HepG2 (cell line): ENCODE data around the gene LARP1. TPM values are rescaled to one million over a fixed set of nuclear protein-coding genes. Genes with fewer than 3 reads are reported as not detected.

ENCODE experiments used
- IKZF4 ChIP-seq: sonication (generic); formaldehyde crosslinking; IDR thresholded peaks from 2 replicates; pipeline ENCODE4 v1.5.1; 2020; ENCODE audit warnings: borderline replicate concordance, mild to moderate bottlenecking, low read depth, missing genetic modification reagents; ENCODE audit errors: not compliant biosample characterization
- RNF2 ChIP-seq: fragments of 450-650 bp; conservative IDR thresholded peaks from 2 replicates; pipeline ENCODE4 v1.6.1; 2016; ENCODE audit warnings: low read depth
- SIX4 ChIP-seq: sonication (generic); formaldehyde crosslinking; IDR thresholded peaks from 2 replicates; pipeline ENCODE4 v1.4.0; 2020; ENCODE audit warnings: missing genetic modification reagents
- TAF15 ChIP-seq: fragments of 200-400 bp; formaldehyde crosslinking; IDR thresholded peaks from one replicate; pipeline ENCODE4 v1.6.1; 2018; ENCODE audit warnings: mild to moderate bottlenecking, low read depth, low read length; ENCODE audit not compliant: poor library complexity, severe bottlenecking
- TSC22D2 ChIP-seq: sonication (generic); formaldehyde crosslinking; IDR thresholded peaks from 2 replicates; pipeline ENCODE4 v1.5.1; 2020; ENCODE audit warnings: missing genetic modification reagents, mild to moderate bottlenecking, borderline replicate concordance
- ZNF251 ChIP-seq: sonication (generic); formaldehyde crosslinking; IDR thresholded peaks from 2 replicates; pipeline ENCODE4 v1.9.0; 2021; ENCODE audit warnings: mild to moderate bottlenecking, missing genetic modification reagents
- ZNF589 ChIP-seq: sonication (generic); formaldehyde crosslinking; conservative IDR thresholded peaks from 2 replicates; pipeline ENCODE4 v1.8.0; 2022; ENCODE audit warnings: mild to moderate bottlenecking, moderate library complexity, missing genetic modification reagents
- polyA plus RNA-seq, 8 experiments: library from polyadenylated mRNA; depleted of rRNA in 3 of 8; stranded (reverse) in 7 of 8; unstranded in 1 of 8; fragments of >200 nt; fragmentation: Illumina TruSeq in 4 of 8; extraction: Trizol in 4 of 8; gene quantifications; 2 replicates each; pipeline versions ENCODE4 v1.2.1 to v1.2.3, GENCODE V29; 2011 to 2016; ENCODE audit warnings: low read depth in 4 of 8, missing spikeins in 1 of 8, mixed read lengths in 1 of 8; ENCODE audit not compliant: insufficient read depth in 1 of 8
- total RNA-seq, 5 experiments: library from RNA; depleted of rRNA; stranded (reverse); fragments of >200 nt; fragmentation: Illumina TruSeq; extraction: Trizol; gene quantifications; 2 replicates each; pipeline ENCODE4 v1.2.3, GENCODE V29; 2016; ENCODE audit warnings: low read depth in 1 of 5
- TF ChIP-seq, protein P1 (sequence below): sonication (generic); formaldehyde crosslinking; IDR thresholded peaks from 2 replicates; pipeline ENCODE4 v1.4.0; 2020; ENCODE audit warnings: missing genetic modification reagents
- TF ChIP-seq, protein P2 (sequence below): sonication (generic); formaldehyde crosslinking; IDR thresholded peaks from 2 replicates; pipeline ENCODE4 v1.4.0; 2020; ENCODE audit warnings: missing genetic modification reagents
- TF ChIP-seq, protein P3 (sequence below): fragments of 450-650 bp; IDR thresholded peaks from 2 replicates; pipeline ENCODE4 v1.6.1; 2017; ENCODE audit warnings: mild to moderate bottlenecking
- TF ChIP-seq, protein P4 (sequence below): sonication (generic); formaldehyde crosslinking; IDR thresholded peaks from 2 replicates; pipeline ENCODE4 v1.4.0; 2020; ENCODE audit warnings: missing genetic modification reagents
- TF ChIP-seq, protein P5 (sequence below): IDR thresholded peaks from 2 replicates; pipeline ENCODE4 v1.6.1; 2016; ENCODE audit warnings: missing compliant biosample characterization, missing genetic modification reagents, borderline replicate concordance
- TF ChIP-seq, protein P6 (sequence below): sonication (generic); formaldehyde crosslinking; IDR thresholded peaks from 2 replicates; pipeline ENCODE4 v1.4.0; 2020; ENCODE audit warnings: missing genetic modification reagents, borderline replicate concordance

Gene LARP1
- total and polyA plus RNA-seq, 2 of the 13 experiments (the other 11 are each of a cell fraction or from before 2014, with no cell fraction given), result 45.2 to 61.4 TPM

DNA sequence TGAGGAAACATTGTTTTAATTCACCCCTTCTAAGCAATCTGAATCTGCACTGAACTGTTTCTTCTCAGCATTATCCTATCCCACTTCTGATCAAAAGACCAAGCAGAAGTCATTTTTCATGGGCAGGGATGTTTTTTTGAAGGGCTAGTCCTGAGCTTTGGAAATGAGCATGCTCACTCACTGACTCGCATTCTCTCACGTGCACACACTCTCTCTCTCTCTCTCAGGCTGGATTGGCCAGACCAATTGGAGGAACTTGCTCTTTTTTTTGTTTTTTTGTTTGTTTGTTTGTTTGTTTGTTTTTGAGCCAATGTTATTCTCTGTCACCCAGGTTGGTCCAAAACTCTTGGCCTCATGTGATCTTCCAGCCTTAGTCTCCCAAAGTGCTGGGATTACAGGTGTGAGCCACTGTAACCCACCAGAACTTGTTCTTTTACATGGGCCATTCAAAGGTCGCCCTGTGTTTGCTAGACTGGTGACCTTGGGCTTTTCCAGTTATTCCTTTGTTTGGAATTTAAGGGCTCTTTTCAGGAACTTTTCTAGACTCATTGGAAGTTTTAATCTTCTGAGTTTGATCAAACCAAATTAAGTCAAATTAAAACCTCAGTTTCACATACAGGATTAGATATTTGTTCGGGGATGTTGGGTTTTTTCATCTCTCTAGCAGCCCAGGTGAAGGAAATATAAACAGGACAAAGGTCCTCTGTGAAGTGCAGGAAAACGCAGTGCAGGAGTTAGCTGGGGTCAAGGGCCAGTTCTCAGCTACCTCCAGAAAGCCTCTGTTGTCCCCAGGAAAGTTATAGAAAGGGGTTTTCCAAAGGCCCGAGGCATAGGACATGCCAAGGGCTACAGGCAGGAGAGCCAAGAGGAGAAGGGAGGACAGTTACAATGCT lies 82.1 kb downstream of the LARP1 start (continued):
- TF ChIP-seq, protein P1, sequence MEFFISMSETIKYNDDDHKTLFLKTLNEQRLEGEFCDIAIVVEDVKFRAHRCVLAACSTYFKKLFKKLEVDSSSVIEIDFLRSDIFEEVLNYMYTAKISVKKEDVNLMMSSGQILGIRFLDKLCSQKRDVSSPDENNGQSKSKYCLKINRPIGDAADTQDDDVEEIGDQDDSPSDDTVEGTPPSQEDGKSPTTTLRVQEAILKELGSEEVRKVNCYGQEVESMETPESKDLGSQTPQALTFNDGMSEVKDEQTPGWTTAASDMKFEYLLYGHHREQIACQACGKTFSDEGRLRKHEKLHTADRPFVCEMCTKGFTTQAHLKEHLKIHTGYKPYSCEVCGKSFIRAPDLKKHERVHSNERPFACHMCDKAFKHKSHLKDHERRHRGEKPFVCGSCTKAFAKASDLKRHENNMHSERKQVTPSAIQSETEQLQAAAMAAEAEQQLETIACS (CRISPR knock-in tag), result no peak
- TF ChIP-seq TAF15, result no peak
- TF ChIP-seq RNF2, result no peak
- TF ChIP-seq, protein P2, sequence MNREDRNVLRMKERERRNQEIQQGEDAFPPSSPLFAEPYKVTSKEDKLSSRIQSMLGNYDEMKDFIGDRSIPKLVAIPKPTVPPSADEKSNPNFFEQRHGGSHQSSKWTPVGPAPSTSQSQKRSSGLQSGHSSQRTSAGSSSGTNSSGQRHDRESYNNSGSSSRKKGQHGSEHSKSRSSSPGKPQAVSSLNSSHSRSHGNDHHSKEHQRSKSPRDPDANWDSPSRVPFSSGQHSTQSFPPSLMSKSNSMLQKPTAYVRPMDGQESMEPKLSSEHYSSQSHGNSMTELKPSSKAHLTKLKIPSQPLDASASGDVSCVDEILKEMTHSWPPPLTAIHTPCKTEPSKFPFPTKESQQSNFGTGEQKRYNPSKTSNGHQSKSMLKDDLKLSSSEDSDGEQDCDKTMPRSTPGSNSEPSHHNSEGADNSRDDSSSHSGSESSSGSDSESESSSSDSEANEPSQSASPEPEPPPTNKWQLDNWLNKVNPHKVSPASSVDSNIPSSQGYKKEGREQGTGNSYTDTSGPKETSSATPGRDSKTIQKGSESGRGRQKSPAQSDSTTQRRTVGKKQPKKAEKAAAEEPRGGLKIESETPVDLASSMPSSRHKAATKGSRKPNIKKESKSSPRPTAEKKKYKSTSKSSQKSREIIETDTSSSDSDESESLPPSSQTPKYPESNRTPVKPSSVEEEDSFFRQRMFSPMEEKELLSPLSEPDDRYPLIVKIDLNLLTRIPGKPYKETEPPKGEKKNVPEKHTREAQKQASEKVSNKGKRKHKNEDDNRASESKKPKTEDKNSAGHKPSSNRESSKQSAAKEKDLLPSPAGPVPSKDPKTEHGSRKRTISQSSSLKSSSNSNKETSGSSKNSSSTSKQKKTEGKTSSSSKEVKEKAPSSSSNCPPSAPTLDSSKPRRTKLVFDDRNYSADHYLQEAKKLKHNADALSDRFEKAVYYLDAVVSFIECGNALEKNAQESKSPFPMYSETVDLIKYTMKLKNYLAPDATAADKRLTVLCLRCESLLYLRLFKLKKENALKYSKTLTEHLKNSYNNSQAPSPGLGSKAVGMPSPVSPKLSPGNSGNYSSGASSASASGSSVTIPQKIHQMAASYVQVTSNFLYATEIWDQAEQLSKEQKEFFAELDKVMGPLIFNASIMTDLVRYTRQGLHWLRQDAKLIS (CRISPR knock-in tag), result no peak
- TF ChIP-seq, protein P3, sequence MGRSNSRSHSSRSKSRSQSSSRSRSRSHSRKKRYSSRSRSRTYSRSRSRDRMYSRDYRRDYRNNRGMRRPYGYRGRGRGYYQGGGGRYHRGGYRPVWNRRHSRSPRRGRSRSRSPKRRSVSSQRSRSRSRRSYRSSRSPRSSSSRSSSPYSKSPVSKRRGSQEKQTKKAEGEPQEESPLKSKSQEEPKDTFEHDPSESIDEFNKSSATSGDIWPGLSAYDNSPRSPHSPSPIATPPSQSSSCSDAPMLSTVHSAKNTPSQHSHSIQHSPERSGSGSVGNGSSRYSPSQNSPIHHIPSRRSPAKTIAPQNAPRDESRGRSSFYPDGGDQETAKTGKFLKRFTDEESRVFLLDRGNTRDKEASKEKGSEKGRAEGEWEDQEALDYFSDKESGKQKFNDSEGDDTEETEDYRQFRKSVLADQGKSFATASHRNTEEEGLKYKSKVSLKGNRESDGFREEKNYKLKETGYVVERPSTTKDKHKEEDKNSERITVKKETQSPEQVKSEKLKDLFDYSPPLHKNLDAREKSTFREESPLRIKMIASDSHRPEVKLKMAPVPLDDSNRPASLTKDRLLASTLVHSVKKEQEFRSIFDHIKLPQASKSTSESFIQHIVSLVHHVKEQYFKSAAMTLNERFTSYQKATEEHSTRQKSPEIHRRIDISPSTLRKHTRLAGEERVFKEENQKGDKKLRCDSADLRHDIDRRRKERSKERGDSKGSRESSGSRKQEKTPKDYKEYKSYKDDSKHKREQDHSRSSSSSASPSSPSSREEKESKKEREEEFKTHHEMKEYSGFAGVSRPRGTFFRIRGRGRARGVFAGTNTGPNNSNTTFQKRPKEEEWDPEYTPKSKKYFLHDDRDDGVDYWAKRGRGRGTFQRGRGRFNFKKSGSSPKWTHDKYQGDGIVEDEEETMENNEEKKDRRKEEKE, result no peak
- TF ChIP-seq IKZF4 (CRISPR knock-in tag), result no peak
- TF ChIP-seq ZNF251 (CRISPR knock-in tag), result no peak
- TF ChIP-seq, protein P4, sequence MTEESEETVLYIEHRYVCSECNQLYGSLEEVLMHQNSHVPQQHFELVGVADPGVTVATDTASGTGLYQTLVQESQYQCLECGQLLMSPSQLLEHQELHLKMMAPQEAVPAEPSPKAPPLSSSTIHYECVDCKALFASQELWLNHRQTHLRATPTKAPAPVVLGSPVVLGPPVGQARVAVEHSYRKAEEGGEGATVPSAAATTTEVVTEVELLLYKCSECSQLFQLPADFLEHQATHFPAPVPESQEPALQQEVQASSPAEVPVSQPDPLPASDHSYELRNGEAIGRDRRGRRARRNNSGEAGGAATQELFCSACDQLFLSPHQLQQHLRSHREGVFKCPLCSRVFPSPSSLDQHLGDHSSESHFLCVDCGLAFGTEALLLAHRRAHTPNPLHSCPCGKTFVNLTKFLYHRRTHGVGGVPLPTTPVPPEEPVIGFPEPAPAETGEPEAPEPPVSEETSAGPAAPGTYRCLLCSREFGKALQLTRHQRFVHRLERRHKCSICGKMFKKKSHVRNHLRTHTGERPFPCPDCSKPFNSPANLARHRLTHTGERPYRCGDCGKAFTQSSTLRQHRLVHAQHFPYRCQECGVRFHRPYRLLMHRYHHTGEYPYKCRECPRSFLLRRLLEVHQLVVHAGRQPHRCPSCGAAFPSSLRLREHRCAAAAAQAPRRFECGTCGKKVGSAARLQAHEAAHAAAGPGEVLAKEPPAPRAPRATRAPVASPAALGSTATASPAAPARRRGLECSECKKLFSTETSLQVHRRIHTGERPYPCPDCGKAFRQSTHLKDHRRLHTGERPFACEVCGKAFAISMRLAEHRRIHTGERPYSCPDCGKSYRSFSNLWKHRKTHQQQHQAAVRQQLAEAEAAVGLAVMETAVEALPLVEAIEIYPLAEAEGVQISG, result peak; percentile 36; the same call in 1 of the 2 replicates
- no peak for TF ChIP-seq SIX4 (CRISPR knock-in tag)
- TF ChIP-seq, protein P5, sequence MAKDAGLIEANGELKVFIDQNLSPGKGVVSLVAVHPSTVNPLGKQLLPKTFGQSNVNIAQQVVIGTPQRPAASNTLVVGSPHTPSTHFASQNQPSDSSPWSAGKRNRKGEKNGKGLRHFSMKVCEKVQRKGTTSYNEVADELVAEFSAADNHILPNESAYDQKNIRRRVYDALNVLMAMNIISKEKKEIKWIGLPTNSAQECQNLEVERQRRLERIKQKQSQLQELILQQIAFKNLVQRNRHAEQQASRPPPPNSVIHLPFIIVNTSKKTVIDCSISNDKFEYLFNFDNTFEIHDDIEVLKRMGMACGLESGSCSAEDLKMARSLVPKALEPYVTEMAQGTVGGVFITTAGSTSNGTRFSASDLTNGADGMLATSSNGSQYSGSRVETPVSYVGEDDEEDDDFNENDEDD, result no peak
- 0 out of 2 replicates have a peak, but pooled peaks have one; percentile 12 for TF ChIP-seq ZNF589
- no peak for TF ChIP-seq TSC22D2 (CRISPR knock-in tag)
- TF ChIP-seq, protein P6, sequence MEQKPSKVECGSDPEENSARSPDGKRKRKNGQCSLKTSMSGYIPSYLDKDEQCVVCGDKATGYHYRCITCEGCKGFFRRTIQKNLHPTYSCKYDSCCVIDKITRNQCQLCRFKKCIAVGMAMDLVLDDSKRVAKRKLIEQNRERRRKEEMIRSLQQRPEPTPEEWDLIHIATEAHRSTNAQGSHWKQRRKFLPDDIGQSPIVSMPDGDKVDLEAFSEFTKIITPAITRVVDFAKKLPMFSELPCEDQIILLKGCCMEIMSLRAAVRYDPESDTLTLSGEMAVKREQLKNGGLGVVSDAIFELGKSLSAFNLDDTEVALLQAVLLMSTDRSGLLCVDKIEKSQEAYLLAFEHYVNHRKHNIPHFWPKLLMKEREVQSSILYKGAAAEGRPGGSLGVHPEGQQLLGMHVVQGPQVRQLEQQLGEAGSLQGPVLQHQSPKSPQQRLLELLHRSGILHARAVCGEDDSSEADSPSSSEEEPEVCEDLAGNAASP, result peak; percentile 79; the same call in 1 of the 2 replicates
